Measurements from ENCODE around the gene SV2A. TPM values are rescaled to one million over a fixed set of nuclear protein-coding genes. Genes with fewer than 3 reads are reported as not detected.

SV2A gene
- total RNA-seq, 1 experiment from 2014 or later, result 2.9 TPM

GRCh38 chr1:149884433-149885338 is 33.0 kb downstream of the SV2A start:
- CTCF ChIA-PET, result interaction anchor here (1.0 kb wide), 1 partner anchor 302 kb away, joined by 4 read pairs; no protein-coding TSS in a partner anchor
- BruUV-seq (replicated peaks), result no TSS peak
- H3K27me3 ChIP-seq (ENCODE audit: control insufficient read depth, insufficient read depth, low read length), result no peaks in the 10 kb centered on the region
- DNase-seq (ENCODE audit: low read depth, low spot score) (no peak), ATAC-seq (no peak)
- POLR2A ChIA-PET, result interaction anchor here (0.9 kb wide), 1 partner anchor 43 kb away, joined by 3 read pairs; no protein-coding TSS in a partner anchor
- intact Hi-C loops (cut with micrococcal nuclease; ENCODE audit: unreplicated experiment) (no loop called here), in situ Hi-C loops (cut with HindIII; ENCODE audit: low pct_unique_long_range_greater_than_20kb, low sequenced_read_pairs) (no loop called here)
- H3K4me3 ChIP-seq (ENCODE audit: low read depth in 2 of 2, low read length in 2 of 2), result peak overlapping the region; percentile 91 to 95
- peaks cover 15% of the 10 kb centered on the region for H3K4me1 ChIP-seq (ENCODE audit: control insufficient read depth, insufficient read depth, low read length)
- peak overlapping the region; percentile 86 for H3K27ac ChIP-seq (ENCODE audit: low read length)
- no peak for TF ChIP-seq TCF7L2 (IDR thresholded peaks at IDR 0.05; ENCODE audit: low read depth, low read length)
- TF ChIP-seq CTCF (IDR thresholded peaks at IDR 0.05), result no peak
- TF ChIP-seq SIN3A (IDR thresholded peaks at IDR 0.05; ENCODE audit: borderline replicate concordance, insufficient read depth, low read depth, low read length), result no peak
- TF ChIP-seq POLR2AphosphoS5 (IDR thresholded peaks at IDR 0.05; ENCODE audit: low read depth, low read length), result no peak
- no peak for TF ChIP-seq REST (IDR thresholded peaks at IDR 0.05; ENCODE audit: insufficient read depth in 1 of 2, low read depth in 2 of 2, low read length in 1 of 2)
- H3K9me3 ChIP-seq (ENCODE audit: control insufficient read depth, insufficient read depth, low read depth, low read length), result no peaks in the 10 kb centered on the region
- no peaks in the 10 kb centered on the region; the same call in 1 of the 2 replicates for H3K36me3 ChIP-seq (ENCODE audit: control insufficient read depth, insufficient read depth, low read length)

- intact Hi-C loops (cut with micrococcal nuclease; ENCODE audit: unreplicated experiment), result no loop called here
- Histone ChIP-seq H3K27ac (ENCODE audit: low read length) (peak overlapping the region; percentile 86), H3K9me3 (ENCODE audit: control insufficient read depth, insufficient read depth, low read depth, low read length) (no peaks in the 10 kb centered on the region), H3K4me3 (ENCODE audit: low read depth in 2 of 2, low read length in 2 of 2) (peak overlapping the region; percentile 91 to 95), H3K4me1 (ENCODE audit: control insufficient read depth, insufficient read depth, low read length) (peaks cover 11% of the 10 kb centered on the region; the same call in 1 of the 2 replicates), H3K27me3 (ENCODE audit: control insufficient read depth, insufficient read depth, low read length) (no peaks in the 10 kb centered on the region), H3K36me3 (ENCODE audit: control insufficient read depth, insufficient read depth, low read length) (no peaks in the 10 kb centered on the region; the same call in 1 of the 2 replicates)
- TF ChIP-seq SIN3A (IDR thresholded peaks at IDR 0.05; ENCODE audit: borderline replicate concordance, insufficient read depth, low read depth, low read length), result no peak
- no peak for TF ChIP-seq POLR2AphosphoS5 (IDR thresholded peaks at IDR 0.05; ENCODE audit: low read depth, low read length)
- in situ Hi-C loops (cut with HindIII; ENCODE audit: low pct_unique_long_range_greater_than_20kb, low sequenced_read_pairs), result no loop called here
- POLR2A ChIA-PET, result no interaction called here
- CTCF ChIA-PET, result no interaction called here
- no TSS peak for BruUV-seq (replicated peaks)
- DNase-seq (ENCODE audit: low read depth, low spot score) (no peak), ATAC-seq (no peak)
Observed at GRCh38 chr1:149883598-149884247, 33.9 kb downstream of the SV2A start.

All from Panc1 (cell line).